ENCODE results near the gene STX18.
"Not testable (repeated sequence)": the region's sequence is repeated elsewhere in the genome, so short reads cannot be mapped to it uniquely, and the experiment has no call there.

Gene STX18

DNA sequence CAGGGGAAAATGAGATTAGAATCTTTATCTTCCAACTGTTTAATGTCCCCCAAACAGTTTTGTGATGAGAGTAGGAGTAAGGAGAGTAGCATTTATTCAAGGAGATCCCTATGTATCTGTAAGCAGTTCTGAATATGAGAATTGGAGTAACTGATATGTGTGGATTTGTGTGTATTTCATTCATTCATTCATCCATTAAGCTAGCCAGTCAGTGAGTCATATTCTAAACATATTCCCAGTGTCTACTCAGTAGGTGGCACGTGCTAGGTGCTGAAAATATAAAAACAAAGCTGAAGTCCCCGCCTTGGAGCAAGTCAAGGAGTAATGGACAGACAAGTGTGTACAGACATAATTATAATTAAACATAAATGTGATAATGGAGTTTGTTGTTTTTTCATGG lies 12.4 kb upstream of the STX18 start:
- DNase-seq (ENCODE audit: low read depth), result no peak

DNA sequence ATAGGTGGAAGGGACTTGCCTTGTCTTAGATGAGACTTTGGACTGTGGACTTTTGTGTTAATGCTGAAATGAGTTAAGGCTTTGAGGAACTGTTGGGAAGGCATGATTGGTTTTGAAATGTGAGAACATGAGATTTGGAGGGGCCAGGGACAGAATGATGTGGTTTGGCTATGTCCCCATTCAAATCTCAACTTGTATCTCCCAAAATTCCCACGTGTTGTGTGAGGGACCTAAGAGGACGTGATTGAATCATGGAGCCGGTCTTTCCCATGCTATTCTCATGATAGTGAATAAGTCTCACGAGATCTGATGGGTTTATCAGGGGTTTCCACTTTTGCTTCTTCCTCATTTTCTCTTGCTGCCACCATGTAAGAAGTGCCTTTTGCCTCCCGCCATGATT lies 10.2 kb upstream of the STX18 start:
- not testable (repeated sequence) for DNase-seq (ENCODE audit: low read depth)

DNA sequence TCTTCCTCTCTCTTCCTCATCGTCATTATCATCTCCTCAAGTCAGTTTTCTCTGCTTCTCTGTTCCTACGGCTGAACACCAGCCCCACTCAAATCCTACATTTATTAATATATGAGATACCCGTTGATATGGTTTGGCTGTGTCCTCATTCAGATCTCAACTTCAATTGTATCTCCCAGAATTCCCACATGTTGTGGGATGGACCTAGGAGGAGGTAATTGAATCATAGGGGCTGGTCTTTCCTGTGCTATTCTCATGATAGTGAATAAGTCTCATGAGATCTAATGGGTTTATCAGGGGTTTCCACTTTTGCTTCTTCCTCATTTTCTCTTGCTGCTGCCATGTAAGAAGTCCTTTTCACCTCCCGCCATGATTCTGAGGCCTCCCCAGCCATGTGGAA lies 8.3 kb upstream of the STX18 start:
- not testable (repeated sequence) for DNase-seq (ENCODE audit: low read depth)

DNA sequence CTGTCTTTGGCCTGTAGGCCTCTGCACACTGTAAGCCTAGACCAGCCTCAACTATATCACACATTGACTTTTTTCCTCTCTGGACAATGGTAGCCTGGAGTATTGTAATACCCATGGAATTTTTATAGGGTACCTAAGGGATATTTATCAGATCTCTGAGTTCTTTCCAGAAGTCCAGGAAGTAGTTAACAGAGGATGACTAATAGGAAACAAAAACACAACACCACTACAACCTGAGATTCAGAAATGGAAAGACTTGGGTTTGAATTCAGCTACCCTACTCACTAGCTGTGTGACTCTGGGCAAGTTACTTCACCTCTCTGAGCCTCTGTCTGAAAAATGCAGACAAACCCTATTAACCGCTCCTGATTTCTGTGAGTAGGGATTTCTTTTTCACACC lies 7.7 kb upstream of the STX18 start:
- DNase-seq (ENCODE audit: low read depth), result no peak

DNA sequence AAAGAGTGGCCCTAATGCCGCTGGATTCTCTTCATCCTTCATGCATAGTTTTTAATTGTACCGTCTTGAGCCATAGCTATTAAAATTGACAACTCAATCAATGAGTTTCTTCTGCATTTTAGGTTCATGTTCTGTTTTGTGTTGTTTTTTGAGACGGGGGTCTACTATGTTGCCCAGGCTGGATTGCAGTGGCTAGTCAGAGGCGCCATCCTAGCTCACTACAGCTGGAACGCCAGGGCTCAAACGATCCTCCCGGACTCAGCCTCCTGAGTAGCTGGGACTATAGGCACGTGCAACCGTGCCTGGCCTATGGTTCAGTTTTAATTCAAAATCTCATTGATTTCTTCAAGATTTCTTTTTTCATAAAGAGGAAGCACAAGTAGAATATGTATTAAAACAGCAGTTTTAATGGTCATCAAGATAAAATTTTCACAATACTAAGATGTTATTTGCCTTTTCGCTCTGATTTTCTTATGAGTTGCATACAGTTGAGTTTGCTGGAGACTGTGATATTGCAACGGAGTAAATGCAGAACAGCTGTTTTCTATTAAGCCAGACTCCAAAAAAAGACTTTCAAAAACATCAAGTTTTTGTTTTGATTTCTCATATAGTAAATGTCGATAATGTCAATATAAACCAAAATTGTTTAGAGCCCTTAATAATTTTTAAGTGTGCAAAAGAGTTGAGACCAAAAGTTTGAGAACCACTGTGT lies 1.1 kb upstream of the STX18 start:
- no peak for DNase-seq (ENCODE audit: low read depth)

DNA sequence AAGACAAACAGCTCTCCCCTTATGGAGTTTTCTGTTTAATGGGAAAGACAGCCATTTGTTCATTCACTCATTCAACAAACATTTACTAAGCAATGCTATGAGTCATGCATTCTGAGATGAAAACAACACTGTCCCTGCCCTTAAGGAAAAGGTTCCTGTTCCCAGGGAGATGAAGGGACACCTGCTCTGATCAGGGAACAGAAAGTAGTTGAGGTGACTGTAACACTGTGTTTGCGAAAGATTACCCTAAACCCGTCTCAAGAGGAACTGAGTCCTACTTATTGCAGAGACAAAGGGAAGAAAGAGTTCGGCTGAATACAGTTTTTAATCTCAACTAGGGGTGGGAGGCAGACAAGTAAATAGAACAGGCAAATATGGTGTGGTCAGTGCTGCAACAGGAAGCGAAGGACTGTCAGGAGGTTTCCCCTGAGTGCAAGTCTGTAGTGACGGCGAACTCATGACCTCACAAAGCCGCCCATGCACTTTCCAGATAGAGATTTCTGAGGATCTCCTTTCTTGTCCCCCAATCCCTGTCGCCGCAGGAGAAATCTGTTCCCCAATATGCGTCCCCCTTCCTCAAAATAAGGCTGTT lies 712 bp downstream of the STX18 start:
- DNase-seq (ENCODE audit: low read depth), result peak; percentile 9

DNA sequence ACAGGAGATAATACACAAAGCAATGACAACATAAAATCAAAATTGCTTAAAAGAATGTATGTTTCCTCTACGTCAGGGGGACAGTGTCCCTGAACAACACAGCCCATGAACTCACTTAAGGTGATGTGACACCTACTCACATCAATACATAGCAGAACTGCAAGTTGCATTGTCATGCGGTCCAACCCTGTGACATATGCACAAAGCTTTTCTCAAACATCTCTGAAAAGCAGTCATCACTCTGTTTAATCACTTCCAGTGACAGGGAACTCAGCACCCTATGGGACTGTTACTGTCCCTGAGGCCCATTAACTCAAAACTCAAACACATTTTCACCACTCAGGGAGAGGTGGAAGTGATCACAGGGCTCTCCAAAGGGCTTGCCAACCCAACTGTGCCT lies 2.4 kb downstream of the STX18 start:
- DNase-seq (ENCODE audit: low read depth), result no peak

DNA sequence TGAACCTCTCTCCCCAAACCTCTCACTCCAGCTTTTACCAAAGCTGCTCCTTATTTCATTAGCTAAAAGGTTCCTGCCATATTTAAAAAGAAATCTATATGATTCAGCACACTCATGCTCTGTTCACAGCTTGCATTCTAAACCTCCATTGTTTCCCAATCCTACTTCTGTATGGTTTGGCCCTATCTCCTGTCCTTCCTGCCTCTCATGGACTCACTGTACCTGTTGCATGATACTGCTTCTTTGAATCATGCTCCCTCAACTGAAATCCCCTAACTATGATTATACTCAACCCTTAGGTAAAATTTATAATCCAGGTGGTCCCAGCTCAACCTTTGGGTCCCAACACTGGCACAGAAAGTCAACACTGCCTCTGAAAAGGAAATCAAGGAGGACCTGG lies 6.3 kb downstream of the STX18 start:
- DNase-seq (ENCODE audit: low read depth), result no peak

DNA sequence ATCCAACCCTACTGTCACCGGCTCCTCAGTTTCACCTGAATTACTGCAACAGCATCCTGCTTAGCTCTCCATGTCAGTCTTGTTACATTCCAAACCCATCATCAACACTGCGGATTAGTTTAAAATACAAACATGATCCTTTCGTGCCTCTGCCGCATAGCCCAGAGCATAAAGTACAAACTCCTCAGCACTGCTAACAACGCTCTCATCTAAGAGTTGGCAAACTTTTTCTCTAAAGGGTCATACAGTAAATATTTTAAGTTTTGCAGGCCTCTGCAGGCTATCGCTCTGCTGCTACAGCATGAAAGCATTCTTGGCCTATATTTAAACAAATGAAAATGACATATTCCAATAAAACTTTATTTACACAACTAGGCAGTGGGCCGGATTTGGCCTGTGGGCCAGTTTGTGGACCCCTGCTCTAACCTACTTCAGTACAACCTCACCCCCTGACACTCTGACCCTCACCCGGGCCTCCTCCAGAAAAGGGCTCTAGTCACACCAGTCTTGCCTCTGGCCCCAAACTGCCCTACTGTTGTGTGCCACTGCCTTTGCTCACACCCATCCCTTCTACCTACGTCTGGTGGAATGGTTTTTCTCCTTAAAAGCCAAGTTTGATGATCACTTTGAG lies 7.2 kb downstream of the STX18 start:
- DNase-seq (ENCODE audit: low read depth), result no peak

DNA sequence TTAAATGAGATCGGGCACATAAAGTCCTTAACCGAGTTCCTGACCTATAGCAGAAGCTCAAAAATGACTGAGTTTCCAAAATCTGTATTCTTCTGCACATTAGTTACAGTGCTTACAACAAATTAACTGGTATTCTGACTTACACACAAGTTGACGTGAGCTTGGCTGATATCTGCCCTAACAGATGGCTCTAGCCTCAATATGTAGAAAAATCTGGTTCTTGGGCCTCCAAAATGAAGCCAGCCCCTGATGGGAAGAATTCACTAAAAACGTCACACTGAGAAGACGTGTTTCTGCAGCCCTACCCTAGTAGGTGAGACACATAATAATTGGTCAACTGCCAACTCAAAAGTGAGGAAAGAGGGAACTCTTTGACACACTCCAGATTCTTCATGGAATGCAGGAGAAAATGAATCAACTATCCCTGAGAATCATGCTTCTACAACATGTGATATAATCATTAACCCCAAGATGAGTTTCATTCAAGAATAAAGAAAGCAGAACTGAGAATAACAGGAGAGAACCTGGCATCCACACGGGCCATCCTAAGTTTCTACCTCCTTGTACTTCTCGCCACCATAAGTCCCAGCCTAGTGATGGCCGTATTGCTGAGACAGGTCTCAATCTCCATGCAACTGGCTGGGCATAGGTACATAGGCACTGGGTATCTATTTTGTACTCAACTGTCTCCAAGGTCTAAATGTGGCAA lies 8.2 kb downstream of the STX18 start:
- no peak for DNase-seq (ENCODE audit: low read depth)

DNA sequence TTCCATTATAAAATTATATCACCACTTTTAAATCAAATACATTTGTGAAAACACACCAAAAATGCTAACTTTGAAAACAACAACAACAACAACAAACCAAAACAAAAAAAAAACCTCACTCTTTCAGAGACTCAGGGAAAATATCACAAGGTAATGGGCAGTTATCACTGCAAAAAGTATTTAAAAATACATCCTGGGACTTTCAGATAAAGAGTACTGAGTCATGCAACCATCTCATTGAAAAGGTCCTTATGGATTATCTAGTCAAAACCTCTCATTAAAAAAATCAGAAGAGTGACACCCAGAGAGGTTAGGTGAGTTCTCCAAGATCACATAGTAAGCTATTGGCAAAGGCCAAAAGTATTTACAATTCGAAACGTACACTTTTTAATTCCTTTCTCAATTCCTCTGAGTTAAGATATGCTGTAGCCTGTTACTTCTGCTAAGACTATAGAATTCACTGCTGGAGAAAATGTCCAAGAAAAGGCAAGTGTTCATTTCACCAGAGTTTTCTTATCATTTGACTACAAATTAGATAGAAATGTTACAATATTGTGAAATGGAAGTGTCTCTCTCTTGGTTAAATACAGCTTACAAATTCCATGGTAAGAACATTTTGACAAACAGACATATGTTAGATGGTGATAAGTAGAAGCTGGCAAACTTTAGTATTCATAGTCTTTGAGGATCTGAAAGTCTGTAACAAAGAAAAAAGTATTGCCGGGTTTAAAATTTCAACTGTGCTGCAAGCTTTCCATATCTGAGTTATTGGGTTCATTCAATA lies 9.3 kb downstream of the STX18 start:
- DNase-seq (ENCODE audit: low read depth), result no peak

DNA sequence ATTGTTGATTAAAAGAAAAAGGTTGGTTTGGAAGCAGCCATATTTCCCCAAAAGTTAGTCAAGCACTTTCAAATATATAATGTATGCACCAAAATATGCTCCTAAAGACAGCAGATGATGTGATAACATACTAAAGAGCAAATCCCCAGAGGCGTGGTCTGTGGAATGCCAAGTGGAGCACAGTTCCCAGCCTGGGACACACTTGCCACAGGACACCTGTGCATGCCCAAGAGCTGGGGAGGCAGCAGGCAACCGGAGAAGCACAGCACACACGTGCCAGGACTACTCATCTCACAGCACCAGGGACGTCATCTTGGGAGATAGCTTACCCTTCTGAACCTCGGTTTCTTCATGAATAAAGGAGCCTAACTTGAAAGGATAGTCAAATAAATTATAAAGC lies 12.5 kb downstream of the STX18 start:
- DNase-seq (ENCODE audit: low read depth), result no peak

DNA sequence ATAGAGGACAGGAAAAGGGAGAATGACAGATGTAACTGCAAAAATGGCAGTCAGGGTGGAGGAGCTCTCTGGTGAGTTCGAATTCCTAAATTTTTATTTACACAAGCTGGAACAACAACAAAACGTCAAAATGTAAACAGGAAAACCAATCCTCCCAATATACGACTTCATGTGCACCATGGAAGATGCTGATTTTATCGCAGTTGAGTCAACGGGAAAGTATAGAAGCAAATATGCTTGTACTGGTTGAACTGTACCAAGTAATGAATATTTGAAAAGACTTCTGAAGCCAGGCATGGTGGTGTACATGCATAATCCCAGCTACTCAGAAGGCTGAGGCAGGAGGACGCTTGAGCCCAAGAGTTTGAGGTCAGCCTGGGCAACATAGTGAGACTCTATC lies 15.4 kb downstream of the STX18 start:
- no peak for DNase-seq (ENCODE audit: low read depth)

DNA sequence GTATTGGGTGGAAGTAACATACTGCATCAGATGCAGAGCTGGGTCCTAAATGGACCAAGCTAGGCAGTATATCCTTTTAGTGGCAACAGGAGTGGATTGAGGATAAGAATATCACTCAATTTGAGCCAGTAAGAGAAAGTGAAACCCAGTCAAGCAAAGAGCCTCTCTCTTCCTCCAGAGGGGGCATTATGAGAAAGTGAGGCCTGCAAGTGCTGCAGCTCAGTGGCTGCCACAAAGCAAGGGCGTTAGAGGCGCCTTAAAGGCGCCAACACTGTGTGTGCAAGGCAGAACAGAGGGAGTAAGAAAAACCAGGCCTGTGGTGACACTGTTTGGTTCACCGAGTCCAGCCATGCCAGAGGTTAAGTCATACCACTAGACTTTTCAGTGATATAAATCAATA lies 17.5 kb downstream of the STX18 start:
- DNase-seq (ENCODE audit: low read depth), result no peak

DNA sequence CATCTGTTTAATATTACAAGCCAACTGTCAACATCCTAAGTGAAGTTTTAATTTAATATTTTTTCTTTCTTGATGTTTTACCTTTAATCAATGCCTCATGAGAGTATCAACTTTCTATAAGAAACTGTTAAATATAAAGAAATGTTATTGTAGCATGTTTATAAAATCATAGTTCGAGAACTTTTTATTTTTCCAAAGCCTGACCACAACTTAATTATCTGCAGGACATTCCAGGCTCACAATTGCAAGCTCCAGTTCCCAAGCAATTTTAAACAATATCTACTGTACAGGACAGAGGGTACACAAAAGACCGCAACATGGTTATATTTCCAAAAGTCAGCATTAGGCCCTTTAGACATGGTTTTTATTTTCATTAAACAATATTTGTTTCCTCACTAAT lies 20.1 kb downstream of the STX18 start:
- no peak for DNase-seq (ENCODE audit: low read depth)

DNA sequence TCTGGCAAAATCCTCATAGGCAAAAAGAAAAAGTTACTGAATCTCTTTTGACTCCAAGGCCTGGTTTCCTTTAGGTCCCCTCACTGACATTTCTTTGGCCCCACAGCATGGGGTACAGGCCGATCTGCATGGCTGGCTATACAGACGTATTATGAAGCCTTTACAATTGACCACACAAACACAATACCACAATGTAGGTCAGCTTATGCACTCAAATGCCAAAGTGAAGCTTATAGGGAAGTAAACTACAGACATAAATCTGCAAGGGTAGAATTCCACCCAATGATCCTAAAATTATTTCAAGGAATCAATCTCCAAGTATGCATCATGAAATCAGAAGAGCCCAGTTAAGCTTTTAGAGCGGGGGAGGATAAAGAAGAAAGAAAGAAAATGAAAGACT lies 20.7 kb downstream of the STX18 start:
- DNase-seq (ENCODE audit: low read depth), result no peak

DNA sequence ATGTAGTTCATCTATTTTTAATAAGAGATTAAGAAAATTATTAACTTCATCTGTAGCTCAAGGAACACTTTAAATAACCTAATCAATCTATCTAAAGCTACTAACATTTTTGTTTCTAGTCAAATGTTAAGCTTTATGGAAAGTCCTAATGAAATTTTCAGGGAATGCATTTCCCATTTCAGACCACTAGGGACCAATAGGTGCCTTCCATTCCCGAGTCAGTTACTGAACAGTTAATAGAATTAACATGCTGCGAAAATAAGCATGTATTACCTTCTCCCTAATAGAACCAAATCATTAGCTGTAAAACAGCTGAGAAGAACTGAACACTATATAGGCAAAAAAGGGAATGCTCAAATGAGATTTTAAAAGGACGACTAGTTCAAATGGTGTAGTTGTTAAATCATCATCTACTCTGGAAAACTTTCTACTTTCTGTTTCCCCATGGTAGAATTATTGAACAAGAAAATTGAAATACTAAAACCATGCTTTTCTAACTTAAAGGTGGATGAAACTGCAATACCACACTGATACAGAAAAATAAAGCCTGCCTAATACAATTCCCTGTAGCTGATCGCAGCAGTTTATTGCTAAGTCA lies 22.5 kb downstream of the STX18 start:
- no peak for DNase-seq (ENCODE audit: low read depth)

DNA sequence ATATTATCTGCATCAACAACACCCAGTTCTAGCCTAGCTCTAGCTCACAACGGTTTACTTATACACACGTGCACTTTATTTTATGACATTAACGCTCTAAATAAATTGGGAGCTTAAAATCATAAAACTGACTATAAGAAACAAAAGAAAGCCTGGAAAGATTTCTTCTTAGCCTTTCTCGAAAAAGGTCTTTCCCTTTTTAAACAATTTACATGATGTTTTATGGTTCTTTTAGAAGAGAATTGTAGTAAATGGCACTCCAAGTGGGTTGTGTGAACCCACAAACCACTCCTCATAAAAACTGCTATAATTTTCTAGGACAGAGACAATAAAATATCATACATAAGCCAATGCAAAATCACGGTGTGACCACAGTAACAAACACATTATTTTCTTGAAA lies 23.1 kb downstream of the STX18 start:
- no peak for DNase-seq (ENCODE audit: low read depth)

DNA sequence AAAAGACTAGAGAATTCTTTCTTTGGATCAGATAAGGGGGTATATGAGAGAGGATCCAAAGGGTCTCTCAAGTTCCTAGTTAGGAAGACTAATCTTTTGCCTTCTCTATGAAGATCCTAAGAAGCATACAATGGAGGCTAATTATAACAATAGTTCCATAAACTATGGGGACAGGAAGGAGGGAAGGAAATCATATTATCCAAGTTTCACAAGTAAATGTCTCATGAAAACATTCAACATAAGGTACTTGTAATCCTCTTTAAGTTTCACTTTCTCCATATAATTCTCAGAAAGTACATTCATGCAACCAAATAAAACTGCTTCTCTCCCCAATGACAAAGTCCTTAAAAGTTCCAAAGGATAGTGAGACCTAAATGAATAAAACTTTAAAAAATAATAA lies 27.1 kb downstream of the STX18 start:
- no peak for DNase-seq (ENCODE audit: low read depth)

DNA sequence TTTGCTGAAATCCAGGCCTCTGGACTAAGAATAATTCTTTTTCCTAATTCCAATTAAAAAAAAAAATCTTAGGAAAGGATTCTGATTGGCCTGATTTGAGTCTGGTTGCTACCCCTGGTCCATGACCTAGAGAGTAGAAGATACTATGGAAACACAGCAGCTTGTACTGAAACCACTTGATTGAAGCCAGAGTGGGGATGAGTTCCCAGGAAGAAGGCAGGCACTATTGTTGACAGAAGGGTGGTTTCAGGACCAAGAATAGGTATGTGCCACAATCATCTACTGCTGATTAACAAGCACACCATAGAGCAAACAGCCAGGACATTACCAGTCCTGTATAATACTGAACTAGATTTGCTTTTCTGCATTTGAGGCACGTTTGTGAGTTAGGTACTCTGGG lies 29.6 kb downstream of the STX18 start:
- no peak for DNase-seq (ENCODE audit: low read depth)

DNA sequence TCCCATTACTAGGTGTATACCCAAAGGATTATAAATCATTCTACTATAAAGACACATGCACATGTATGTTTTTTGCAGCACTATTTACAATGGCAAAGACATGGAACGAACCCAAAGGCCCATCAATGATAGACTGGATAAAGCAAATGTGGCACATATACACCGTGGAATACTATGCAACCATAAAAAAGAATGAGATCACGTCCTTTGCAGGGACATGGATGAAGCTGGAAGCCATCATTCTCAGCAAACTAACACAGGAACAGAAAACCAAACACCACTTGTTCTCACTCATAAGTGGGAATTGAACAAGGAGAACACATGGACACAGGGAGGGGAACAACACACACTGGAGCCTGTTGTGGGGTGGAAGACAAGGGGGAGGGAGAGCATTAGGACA lies 31.2 kb downstream of the STX18 start:
- not testable (repeated sequence) for DNase-seq (ENCODE audit: low read depth)

DNA sequence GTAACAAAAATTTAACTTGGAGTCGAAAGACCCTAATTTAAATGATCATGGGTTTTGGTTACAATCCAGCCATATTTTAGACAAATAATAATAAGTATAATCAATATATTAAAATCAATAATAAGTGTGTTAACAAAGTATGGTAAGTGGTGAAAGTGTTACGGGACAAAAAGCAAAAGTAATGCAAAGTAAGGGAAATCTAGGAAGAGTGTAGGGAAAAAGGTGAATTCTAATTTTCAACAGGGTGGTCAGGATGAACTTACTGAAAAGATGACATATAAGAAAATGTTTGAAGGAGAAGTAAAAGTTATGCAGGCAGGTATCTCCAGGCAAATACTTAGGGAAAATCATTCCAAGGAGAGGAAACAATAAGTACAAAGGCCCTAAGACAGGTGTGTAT lies 32.3 kb downstream of the STX18 start:
- DNase-seq (ENCODE audit: low read depth), result no peak
